ENCODE results near the gene EEA1.
A peak's percentile ranks its signal among the peaks of the same experiment; 100 is the strongest.

The EEA1 gene

DNA sequence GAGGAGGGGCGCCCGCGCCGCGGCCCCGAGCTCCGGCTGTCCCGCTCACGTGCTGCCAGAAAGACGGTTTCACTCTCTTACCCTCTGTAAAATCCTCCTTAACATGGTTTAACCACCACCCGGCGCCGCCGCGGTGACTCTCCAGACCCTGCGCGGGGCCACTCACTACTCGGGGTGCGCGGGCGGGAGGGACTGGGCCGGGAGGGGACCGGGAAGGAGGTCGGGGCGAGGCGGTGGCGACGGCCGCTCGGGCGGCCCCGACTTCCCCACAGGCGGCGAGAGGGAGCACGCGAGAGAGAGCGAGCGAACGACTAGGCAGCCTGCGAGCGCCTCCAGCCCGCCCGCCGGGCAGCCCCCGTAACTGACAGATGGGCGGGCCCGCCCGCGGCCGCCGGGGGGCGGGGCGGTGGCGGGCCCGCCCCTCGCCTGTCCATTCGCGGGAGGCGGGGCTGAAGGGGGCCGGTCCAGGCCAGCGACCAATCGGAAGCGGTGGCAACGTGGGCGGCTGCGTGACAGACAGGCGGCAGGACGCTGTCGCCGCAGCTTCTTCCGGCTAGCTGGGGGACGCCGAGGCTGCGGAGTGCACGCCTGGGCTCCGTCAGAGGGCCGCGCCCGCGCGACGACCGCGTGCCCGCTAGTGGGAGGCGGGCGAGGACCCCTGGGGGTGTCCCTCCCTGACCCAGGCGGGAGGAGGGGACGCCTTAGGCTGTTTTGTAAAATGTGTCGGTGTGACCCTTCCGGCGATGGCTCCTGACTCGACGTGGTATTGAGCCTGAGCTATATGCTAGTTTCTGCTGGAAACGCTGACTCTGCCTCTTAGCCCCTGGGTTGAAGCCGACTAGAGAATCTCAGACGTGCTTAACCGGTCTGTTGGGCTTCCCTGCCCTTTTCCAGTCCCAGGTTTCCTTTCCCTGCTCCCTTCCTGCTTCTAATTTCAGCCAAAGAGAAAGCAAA lies at the start of gene EEA1:
Gene EEA1, minus strand, starts transcription at position 334 of the 954 bp plus-strand sequence. Its CDS starts 229 bp downstream, at position 105.
- ChIA-PET CTCF (interaction anchor here (1.0 to 1.4 kb wide), 4 partner anchors 15 to 491 kb away, joined by 3 to 5 read pairs (median 4); no protein-coding TSS in a partner anchor), POLR2A (interaction anchor here (0.8 to 1.2 kb wide), 2 partner anchors 30 to 44 kb away, joined by 3 to 5 read pairs; no protein-coding TSS in a partner anchor)
- TF ChIP-seq, protein P1, sequence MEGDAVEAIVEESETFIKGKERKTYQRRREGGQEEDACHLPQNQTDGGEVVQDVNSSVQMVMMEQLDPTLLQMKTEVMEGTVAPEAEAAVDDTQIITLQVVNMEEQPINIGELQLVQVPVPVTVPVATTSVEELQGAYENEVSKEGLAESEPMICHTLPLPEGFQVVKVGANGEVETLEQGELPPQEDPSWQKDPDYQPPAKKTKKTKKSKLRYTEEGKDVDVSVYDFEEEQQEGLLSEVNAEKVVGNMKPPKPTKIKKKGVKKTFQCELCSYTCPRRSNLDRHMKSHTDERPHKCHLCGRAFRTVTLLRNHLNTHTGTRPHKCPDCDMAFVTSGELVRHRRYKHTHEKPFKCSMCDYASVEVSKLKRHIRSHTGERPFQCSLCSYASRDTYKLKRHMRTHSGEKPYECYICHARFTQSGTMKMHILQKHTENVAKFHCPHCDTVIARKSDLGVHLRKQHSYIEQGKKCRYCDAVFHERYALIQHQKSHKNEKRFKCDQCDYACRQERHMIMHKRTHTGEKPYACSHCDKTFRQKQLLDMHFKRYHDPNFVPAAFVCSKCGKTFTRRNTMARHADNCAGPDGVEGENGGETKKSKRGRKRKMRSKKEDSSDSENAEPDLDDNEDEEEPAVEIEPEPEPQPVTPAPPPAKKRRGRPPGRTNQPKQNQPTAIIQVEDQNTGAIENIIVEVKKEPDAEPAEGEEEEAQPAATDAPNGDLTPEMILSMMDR (IDR thresholded peaks at IDR 0.05; ENCODE audit: insufficient read depth, low read length, missing control alignments) = peak; percentile 40
- H3K4me3 ChIP-seq (ENCODE audit: low read depth, low read length) = peak within 1 kb of the TSS; percentile 84
- peak; percentile 73 for DNase-seq (ENCODE audit: low read depth, low spot score)

DNA sequence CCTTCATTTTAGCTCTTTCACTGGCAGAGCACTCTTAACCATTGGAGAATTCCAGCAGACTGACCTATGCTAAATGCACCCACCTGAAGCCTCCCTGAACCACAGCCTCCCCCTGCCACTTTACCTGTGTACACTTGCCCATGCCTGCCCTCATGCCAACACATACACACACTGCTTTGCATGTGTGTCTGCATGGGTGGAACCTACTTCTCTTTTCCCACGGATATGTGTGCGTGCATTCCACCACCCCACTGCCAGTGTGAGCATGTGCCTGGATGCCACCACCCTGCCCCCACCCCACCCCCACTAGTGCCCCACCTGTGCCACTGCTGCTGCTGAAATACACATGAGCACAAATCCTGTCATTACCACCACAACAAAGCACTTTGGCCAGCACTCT lies 49.5 kb upstream of the EEA1 start:
- no peak overlapping the region for H3K4me3 ChIP-seq (ENCODE audit: low read depth, low read length)
- TF ChIP-seq, protein P1 (IDR thresholded peaks at IDR 0.05; ENCODE audit: insufficient read depth, low read length, missing control alignments) = no peak
- CTCF ChIA-PET = interaction anchor here (1.0 to 4.5 kb wide), 2 partner anchors 9 to 418 kb away, joined by 3 to 37 read pairs; no protein-coding TSS in a partner anchor
- POLR2A ChIA-PET = no interaction called here
- DNase-seq (ENCODE audit: low read depth, low spot score) = no peak

DNA sequence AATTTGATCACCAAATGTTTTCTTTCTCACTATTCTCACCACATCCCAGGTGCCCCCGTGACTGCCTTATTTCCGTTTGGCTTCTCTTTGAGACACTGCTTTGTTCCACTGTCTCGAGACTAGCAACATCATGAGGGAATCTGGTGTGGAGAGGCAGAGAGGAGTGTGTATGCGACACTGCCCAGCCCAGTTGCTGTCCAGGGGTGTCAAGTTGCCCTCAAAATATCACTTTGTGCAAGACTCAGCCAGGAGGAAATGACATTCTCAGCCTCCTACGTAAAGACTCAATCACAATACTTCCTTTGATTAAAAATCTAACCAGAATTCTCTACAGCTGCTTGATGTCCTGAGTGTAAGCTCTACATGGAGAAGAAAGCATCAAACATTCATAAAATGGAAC lies 48.2 kb upstream of the EEA1 start:
- POLR2A ChIA-PET = interaction anchor here (0.6 kb wide), 1 partner anchor 9 kb away, joined by 3 read pairs; no protein-coding TSS in a partner anchor
- no peak overlapping the region for H3K4me3 ChIP-seq (ENCODE audit: low read depth, low read length)
- TF ChIP-seq, protein P1 (IDR thresholded peaks at IDR 0.05; ENCODE audit: insufficient read depth, low read length, missing control alignments) = no peak
- no peak for DNase-seq (ENCODE audit: low read depth, low spot score)
- CTCF ChIA-PET = interaction anchor here (1.2 to 4.5 kb wide), 2 partner anchors 9 to 10 kb away, joined by 4 to 37 read pairs; no protein-coding TSS in a partner anchor

DNA sequence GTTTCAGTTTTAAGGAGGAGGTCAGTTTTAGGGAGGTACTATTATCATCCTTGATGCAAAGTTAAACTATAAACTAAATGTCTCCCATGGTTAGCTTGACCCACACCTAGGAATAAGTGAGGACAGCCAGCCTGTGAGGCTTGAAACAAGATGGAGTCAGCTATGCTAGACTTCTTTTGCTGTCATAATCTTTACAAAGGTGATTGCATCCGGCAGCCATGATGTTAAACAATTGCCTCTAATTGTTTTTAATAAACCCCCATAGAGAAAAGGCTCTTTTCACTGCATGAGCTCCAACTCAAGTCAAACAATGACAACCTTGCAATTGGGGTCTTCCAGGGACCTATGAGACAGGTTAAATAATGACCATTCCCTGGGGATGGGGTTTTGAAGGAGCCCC lies 45.7 kb upstream of the EEA1 start:
- no peak overlapping the region for H3K4me3 ChIP-seq (ENCODE audit: low read depth, low read length)
- TF ChIP-seq, protein P1 (IDR thresholded peaks at IDR 0.05; ENCODE audit: insufficient read depth, low read length, missing control alignments) = no peak
- ChIA-PET POLR2A (no interaction called here), CTCF (interaction anchor here (0.6 to 4.5 kb wide), 5 partner anchors 13 to 445 kb away, joined by 3 to 37 read pairs (median 5); no protein-coding TSS in a partner anchor)
- no peak for DNase-seq (ENCODE audit: low read depth, low spot score)

DNA sequence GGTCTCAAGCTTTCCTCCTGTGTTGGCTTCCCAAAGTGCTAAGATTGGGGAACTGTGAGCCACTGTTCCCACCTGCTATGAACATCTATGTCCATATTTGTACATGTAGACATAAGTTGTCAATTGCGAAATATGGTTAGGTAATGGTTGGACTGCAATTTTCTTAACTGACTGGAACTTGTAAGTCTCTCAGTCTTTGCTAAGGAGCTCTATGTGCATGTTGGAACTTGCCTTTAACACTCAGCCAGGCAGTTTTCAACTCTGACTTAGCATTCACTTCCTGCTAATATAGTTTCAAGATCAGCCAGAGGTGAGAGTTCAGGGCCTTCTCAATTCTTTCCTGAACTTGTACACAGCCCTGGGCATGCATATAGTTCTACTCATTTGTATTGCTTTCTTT lies 44.5 kb upstream of the EEA1 start:
- H3K4me3 ChIP-seq (ENCODE audit: low read depth, low read length) = no peak overlapping the region
- ChIA-PET POLR2A (interaction anchor here (0.6 kb wide), 2 partner anchors 45 to 421 kb away, joined by 3 read pairs; partner anchors contain the start of gene EEA1), CTCF (interaction anchor here (0.6 to 1.0 kb wide), 4 partner anchors 8 to 189 kb away, joined by 3 to 6 read pairs (median 4); no protein-coding TSS in a partner anchor)
- TF ChIP-seq, protein P1 (IDR thresholded peaks at IDR 0.05; ENCODE audit: insufficient read depth, low read length, missing control alignments) = no peak
- peak; percentile 71 for DNase-seq (ENCODE audit: low read depth, low spot score)

All from AG04449 (cell line).